ENCODE data around the gene SRP72.
"Not testable (repeated sequence)": the region's sequence is repeated elsewhere in the genome, so short reads cannot be mapped to it uniquely, and the experiment has no call there.

SRP72 gene, protein sequence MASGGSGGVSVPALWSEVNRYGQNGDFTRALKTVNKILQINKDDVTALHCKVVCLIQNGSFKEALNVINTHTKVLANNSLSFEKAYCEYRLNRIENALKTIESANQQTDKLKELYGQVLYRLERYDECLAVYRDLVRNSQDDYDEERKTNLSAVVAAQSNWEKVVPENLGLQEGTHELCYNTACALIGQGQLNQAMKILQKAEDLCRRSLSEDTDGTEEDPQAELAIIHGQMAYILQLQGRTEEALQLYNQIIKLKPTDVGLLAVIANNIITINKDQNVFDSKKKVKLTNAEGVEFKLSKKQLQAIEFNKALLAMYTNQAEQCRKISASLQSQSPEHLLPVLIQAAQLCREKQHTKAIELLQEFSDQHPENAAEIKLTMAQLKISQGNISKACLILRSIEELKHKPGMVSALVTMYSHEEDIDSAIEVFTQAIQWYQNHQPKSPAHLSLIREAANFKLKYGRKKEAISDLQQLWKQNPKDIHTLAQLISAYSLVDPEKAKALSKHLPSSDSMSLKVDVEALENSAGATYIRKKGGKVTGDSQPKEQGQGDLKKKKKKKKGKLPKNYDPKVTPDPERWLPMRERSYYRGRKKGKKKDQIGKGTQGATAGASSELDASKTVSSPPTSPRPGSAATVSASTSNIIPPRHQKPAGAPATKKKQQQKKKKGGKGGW

DNA sequence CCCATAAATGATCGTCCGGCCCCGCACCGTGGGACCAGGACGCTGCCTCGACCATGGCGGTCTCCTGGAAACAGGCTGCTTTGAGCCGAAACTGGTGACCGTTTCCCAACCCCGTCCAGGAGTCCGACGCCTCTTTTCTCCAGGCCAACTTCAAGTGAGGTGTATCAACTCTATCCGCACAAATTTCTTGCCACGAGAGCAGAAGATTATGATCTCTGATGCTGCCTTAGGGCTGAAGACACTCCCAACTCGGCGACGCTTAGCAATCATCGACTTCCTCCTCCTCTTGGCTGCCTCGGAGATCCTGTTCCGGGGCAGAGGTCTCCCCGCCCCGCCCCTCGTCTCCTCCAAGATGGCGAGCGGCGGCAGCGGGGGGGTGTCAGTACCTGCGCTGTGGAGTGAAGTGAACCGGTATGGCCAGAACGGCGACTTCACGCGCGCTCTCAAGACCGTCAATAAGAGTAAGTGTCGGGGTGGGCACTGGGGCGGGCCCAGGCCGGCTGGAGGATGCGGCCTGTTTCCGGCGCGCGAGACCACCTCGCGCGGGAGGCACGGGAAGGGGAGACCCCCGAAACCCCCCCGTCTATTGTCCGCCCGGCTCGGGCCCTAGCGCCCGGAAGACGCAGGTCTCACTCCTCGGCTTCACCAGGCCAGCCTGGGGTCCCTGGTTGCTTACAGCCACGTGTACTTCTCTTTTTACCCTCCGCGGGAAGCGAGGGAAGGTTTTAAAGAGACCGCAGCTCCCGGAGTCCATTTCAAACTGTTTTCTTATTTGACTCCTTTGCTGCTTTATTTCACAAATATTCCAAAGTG, at the start of gene SRP72:
TSS of gene SRP72 (plus strand) at position 334 of the 813 bp plus-strand sequence. CDS start at position 353, 19 bp downstream.
- peak; percentile 87 for DNase-seq (ENCODE audit: low read depth, low spot score)

GRCh38 chr4:56424176-56424575, 43.2 kb upstream of the SRP72 start:
- no peak for DNase-seq (ENCODE audit: low read depth, low spot score)

DNA sequence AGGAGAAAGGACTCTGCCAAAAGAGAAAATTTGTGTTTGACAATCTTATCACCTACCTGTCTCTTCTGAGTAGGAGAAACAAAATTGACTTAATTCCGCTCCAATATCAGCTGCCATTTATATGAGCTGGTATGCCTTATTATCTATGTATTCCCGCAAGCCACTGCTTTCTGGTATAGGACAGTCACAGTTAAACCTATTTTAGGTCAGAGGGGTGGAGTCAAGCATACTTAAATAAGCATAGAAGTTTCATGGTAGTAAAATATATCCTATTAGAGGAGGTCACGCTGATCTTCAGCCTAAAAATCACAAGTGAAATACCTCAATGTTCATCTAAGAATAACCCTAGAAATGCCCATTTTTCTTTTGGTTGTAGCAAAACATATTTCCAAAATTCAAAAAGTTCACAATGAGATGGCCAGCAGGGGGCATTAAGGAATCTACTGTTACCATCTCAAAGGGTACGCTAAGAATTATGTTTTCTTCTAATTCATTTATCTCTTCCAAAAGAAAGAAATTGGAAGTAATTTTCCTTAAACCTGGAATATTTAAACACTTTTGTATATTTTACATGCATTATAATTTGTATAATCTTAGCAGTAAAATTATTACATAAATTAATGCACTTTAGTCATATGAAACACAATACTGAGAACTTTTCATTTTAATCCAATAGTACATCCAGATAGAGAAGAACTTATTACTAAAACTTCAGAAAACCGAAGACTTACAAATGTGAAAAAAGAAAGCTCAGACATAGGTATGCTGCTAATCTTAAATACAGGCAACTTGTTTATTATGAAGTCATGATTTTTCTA, 42.5 kb upstream of the SRP72 start:
- DNase-seq (ENCODE audit: low read depth, low spot score), result no peak

GRCh38 chr4:56425518-56425917, 41.9 kb upstream of the SRP72 start:
- no peak for DNase-seq (ENCODE audit: low read depth, low spot score)

GRCh38 chr4:56426273-56426672, 41.1 kb upstream of the SRP72 start:
- no peak for DNase-seq (ENCODE audit: low read depth, low spot score)

GRCh38 chr4:56427179-56427578, 40.2 kb upstream of the SRP72 start:
- DNase-seq (ENCODE audit: low read depth, low spot score), result no peak

DNA sequence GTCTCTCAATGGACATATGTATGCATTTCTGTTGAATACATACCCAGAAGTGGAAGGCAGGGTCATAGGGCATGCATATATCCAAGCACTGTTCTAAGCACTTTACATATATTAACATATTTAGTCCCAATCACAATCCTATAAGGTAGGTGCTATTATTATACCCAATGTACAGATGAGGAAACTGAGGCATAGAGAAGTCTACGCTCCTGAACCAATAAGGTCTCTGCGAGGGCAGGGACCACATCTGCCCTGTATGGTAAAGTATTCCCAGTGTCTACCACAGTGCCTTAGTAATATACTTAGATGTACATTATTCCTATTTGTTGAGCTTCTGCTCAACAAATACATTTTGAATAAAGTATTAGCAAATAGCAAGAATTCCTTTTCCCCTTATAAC, 37.2 kb upstream of the SRP72 start:
- no peak for DNase-seq (ENCODE audit: low read depth, low spot score)

DNA sequence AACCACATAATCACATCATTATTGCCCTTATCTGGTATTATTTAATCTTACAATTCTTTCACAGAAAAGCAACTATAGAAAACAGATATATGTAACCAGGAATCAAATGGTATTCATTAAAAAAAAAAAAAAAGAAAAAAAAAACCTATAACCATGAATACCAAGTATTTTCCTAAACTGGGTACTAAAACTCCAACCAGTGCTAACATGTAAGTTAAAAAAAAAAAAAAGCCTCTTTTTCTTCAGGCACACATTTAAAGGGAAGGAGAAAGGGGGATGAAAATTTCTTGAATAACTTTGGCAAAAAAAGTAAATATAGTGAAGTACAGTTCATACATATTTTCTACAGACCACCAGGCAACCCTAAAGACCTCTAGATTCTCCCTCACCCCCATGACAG, 34.1 kb upstream of the SRP72 start:
- no peak for DNase-seq (ENCODE audit: low read depth, low spot score)

DNA sequence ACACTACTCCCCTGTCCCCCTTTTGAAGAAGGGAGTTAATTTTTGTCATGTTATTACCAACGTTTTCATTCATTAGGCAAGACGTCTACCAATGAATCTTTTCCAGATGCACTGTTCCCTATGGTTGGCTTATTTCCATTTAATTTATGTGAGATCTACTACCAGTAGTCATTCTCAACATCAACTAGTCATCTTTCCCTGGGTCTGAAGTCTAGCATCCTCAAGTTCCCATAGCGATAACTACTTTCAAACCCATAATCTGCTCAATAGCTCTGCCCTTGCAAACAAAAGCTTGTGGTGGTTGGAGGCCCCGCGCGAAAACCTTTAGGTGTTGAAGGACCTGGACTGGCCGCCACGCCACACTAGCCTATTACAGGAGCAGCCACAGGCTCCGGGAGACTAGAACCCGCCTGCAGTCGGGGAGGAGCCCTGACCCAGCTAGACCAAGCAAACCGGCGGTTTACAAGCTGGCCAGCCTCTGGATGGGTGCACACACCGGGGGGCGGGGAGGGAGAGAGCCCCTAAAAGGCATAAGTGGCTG, 32.7 kb upstream of the SRP72 start:
- no peak for DNase-seq (ENCODE audit: low read depth, low spot score)

GRCh38 chr4:56435140-56435926, 32.1 kb upstream of the SRP72 start, which contains the start of gene PPAT:
Gene PPAT (minus strand): TSS chr4:56435615. CDS start chr4:56435477, 138 bp downstream.
- DNase-seq (ENCODE audit: low read depth, low spot score), result peak; percentile 96

DNA sequence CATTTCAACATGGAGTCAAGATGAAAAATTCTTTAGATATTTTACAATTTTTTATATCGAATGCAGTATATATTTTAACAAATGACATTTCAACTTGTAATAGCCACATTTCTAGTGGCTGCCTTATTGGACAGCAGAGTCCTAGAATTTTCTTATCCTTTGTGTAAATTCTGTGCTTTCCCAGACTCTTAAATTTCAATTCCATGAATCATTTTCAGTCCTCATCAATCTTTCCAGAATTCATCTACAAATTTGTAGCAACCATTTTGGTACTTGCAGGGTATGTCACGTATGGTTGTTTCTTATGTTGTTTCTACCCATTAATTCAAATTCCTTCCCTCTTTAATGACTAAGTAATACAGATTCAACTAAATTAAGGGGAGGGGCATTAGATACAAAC, 28.7 kb upstream of the SRP72 start:
- no peak for DNase-seq (ENCODE audit: low read depth, low spot score)

- DNase-seq (ENCODE audit: low read depth, low spot score), result no peak
These were observed 26.4 kb upstream of the SRP72 start for GRCh38 chr4:56440983-56441382.

- no peak for DNase-seq (ENCODE audit: low read depth, low spot score)
These were observed 22.7 kb upstream of the SRP72 start for GRCh38 chr4:56444719-56445118.

DNA sequence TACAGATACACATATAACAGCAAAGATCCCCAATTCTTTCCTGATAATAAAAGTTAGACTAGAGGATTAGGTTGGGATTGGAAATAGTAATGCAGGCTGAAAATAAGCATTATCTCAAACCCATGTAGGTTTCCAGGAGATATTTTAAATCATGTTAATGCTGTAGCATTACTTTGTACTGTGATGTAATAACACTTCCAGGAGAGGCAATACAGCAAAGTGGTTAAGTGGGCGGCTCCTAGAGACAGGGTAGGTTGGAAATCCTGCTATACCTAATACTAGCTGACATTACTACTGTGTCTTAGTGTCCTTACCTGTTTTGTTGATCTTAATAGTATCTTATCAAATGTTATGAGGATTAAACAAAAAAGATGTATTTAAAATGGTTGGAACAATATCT, 21.7 kb upstream of the SRP72 start:
- DNase-seq (ENCODE audit: low read depth, low spot score), result no peak

- no peak for DNase-seq (ENCODE audit: low read depth, low spot score)
These were observed 19.1 kb upstream of the SRP72 start for GRCh38 chr4:56448301-56448700.

- not testable (repeated sequence) for DNase-seq (ENCODE audit: low read depth, low spot score)
These were observed 17.9 kb upstream of the SRP72 start for GRCh38 chr4:56449475-56449874.

DNA sequence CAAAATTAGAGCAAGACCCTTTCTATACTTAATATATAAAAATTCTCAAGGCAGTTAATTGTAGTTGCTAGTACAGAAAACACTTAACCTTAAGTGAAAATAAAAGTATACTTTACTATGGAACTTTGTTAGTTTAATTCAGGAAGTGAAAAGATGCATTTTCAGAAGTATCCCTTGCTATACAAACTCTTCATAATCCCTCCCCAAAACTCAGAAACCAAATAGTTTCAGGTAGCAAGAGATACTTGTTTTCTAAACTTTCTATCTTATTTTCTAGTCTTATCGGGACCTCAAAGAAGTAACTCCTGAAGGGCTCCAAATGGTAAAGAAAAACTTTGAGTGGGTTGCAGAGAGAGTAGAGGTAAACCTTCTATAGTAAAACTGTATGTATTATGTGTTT, 17.1 kb upstream of the SRP72 start:
- DNase-seq (ENCODE audit: low read depth, low spot score), result no peak

GRCh38 chr4:56460085-56460484, 7.3 kb upstream of the SRP72 start:
- DNase-seq (ENCODE audit: low read depth, low spot score), result no peak

GRCh38 chr4:56462157-56462556, 5.3 kb upstream of the SRP72 start:
- no peak for DNase-seq (ENCODE audit: low read depth, low spot score)

- no peak for DNase-seq (ENCODE audit: low read depth, low spot score)
These were observed 3.7 kb upstream of the SRP72 start for GRCh38 chr4:56463711-56464110.
